HG03097 (cell line): Measurements from ENCODE around the gene MREG.
A peak's percentile ranks its signal among the peaks of the same experiment; 100 is the strongest.
"Not testable (repeated sequence)": the region's sequence is repeated elsewhere in the genome, so short reads cannot be mapped to it uniquely, and the experiment has no call there.

Source experiments
- ATAC-seq: cut with Tn5 transposase; IDR thresholded peaks from one replicate; pipeline ENCODE4 v1.9.1; 2021; ENCODE audit not compliant: unreplicated experiment, low FRiP score

The MREG gene

DNA sequence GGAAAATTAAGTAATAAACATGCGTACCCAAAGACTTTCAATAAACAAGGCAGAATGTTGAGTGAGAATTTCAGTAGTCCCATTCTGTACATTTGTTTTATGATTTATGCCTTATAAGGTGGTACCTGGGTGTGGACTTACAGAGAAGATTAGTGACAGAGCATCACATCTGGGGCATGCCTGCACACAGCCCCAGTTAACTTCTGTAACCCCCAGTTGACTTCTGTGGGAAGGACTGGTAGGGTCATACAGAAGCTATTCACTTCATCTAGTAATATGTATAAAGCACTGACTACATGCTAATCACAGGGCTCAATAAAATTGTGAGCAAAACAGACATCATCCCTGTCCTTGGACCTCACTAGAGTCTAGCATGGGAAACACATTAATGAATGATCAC is 16.1 kb downstream of the MREG start:
- ATAC-seq = no peak

DNA sequence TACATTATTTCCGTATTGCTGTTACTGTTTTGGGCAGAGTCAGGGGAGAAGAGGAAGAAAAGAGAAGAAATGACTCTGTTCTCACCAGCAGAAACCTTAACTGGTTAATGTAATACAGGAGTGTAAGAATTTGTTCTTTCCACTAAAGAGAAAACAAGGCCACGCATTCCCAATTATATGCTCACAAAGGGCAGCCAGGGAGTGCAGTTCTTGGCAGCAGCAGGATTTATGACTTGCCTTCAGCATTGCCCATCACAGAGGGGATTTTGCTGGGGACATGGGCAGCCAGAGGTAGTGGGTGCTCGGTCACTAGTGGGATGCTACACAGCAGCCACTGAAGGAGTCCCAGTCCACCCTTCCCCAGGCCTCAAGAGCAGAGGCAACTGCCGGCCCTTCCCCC is 18.4 kb downstream of the MREG start:
- ATAC-seq = no peak

DNA sequence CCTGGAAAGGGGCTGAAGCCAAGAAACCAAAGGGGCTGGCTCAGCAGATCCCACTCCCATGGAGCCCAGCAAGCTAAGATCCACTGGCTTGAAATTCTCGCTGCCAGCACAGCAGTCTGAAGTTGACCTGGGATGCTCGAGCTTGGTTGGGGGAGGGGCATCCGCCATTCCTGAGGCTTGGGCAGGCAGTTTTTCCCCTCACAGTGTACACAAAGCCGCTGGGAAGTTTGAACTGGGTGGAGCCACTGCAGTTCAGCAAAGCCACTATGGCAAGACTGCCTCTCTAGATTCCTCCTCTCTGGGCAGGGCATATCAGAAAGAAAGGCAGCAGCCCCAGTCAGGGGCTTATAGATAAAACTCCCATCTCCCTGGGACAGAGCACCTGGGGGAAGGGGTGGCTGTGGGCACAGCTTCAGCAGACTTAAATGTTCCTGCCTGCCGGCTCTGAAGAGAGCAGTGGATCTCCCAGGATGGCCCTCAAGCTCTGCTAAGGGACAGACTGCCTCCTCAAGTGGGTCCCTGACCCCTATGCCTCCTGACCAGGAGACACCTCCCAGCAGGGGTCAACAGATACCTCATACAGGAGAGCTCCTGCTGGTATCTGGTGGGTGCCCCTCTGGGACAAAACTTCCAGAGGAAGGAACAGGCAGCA is 24.7 kb downstream of the MREG start:
- ATAC-seq = not testable (repeated sequence)

DNA sequence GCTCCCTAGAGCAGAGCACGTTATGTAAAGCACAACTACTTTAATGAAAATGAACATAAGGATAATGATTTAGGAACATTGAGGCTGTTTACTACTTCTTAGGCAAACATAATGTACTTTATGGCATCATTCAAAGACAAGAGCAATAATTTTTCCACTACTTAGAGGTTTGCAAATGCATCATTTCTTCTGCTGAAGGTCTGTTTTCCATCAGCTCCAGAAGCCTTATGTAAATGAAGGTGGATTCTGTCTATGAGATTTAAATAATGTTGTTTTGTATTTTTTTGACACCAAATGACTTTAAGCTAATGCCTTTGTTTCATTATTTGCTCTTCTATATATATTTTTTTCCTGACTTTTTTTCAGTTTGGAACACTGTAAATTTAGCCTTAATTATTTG is 28.1 kb downstream of the MREG start:
- no peak for ATAC-seq

DNA sequence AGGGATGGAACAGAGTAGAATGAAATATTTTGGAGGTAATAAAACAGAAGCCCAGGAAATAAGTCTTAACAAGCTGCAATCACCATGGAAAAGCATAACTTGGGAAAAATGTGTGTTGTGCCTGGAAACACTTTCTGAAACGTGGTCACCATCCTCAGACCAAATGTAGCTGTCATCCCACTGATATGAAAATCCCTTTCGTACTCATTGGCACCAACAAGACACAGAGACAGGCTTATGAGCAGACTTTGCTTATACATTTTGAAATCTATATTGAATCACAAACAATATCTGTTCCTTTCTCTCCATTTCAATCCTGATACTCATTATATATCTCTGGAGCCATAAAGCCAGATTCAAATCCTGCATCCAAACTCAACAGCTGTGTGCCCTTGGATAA is 28.7 kb downstream of the MREG start:
- ATAC-seq = no peak

DNA sequence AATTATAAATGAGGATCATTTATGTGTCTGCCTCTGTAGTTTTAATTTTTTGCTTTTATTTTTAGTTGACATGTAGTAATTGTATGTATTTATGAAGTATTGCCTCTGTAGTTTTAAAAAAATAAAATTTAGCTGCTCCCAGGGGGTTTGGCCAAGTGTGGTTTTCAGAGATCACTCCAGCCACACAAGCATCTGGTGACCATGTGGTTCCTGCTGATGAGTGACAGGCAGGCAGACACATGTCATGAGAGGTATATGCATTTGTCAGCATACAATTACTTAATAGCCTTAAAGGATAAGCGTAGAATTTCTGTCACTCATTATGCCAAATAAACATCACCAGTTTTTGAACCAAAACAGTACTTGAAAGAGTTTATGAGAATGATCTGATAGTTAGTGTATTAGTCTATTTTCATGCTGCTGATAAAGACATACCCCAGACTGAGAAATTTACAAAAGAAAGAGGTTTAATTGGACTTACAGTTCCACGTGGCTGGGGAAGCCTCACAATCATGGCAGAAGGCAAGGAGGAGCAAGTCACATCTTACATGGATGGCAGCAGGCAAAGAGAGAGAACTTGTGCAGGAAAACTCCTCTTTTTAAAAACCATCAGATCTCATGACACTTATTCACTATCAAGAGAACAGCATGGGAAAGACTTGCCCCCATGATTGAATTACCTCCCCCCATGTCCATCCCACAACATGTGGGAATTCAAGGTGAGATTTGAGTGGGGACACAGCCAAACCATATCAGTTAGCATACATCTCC is 29.6 kb downstream of the MREG start:
- peak; percentile 53 for ATAC-seq

DNA sequence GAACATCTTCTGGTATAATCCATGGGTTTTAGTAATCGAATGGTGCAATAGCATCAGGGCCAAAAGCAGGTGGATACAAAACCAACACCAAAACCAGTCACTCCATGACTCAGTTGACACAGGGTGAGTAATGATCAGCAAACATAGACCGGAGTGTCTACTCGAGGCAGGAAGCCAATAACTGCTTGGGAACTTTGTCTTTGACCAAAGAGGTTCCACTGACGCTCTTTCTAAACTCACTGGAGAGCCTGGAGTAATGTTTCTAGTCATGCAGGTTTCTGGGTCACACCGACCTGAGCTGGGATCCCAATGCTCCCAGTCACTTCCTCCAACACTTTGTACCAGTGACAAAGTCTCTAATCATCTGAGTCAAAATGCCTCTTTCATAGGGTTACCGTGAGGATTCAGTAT is 30.9 kb downstream of the MREG start:
- ATAC-seq = peak; percentile 58

DNA sequence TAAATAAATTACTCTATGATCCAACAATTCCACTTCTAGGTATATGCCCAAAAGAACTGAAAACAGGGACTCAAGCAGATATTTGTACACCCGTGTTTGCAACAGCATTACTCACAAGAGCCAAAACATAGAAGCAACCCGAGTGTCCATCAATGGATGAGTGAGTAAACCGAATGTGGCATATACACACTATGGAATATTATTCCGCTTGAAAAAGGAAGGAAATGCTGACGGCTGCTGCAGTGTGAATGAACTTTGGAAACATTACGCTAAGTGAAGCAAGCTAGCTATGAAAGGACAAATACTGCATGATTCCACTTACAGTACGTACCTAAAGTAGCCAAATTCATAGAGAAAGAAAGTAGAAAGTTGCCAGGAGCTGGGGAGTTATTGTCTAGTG is 32.2 kb downstream of the MREG start:
- no peak for ATAC-seq

DNA sequence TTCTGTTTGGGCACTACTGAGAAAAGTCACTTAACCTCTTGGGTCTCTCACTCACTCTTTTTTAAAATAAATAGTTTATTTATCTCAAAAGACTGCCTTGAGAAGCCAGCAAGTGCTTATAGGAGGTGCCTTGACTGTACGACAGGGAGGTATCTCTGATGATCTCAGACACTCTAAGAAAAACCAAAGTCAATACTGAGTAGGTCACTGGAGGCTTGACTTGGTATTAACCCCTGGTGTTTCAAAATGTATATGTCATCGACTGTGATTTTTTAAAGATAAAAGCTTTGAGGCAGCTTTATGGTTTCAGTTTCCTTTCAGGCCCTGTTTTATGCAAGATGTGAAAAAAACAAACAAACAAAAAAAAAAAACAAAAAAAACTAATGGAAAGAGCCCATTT is 33.7 kb downstream of the MREG start:
- peak; percentile 50 for ATAC-seq

DNA sequence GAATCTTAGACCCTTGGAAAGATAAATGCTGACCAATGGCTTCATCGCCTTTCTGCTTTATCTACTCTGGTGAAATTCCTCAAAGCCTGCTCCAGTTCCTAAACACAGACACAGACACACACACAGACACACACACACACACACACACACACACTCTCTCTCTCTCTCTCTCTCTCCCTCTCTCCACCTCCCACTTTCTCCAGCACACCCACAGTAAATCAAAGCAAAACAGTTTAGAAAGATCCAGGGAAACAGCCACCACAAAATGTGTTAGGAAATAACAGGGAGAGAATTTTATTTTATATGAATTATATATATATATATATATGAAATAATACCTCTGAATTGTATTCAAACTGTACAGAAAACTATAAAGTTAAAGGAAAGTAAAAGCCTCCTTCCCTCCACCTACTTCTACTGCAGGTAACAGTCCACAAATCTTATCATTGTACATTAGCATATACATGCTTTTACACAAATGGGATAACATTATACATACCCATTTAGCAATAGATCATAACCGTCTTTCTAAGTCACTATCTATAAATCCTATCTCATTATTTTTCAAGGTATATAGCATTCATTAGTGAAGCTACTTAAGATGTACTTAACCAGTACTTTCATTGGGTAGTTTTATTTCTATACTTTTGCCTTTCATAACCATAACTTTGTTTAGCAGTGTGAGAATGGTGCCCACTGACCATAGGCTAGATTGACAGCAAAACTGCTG is 38.5 kb downstream of the MREG start:
- ATAC-seq = no peak

DNA sequence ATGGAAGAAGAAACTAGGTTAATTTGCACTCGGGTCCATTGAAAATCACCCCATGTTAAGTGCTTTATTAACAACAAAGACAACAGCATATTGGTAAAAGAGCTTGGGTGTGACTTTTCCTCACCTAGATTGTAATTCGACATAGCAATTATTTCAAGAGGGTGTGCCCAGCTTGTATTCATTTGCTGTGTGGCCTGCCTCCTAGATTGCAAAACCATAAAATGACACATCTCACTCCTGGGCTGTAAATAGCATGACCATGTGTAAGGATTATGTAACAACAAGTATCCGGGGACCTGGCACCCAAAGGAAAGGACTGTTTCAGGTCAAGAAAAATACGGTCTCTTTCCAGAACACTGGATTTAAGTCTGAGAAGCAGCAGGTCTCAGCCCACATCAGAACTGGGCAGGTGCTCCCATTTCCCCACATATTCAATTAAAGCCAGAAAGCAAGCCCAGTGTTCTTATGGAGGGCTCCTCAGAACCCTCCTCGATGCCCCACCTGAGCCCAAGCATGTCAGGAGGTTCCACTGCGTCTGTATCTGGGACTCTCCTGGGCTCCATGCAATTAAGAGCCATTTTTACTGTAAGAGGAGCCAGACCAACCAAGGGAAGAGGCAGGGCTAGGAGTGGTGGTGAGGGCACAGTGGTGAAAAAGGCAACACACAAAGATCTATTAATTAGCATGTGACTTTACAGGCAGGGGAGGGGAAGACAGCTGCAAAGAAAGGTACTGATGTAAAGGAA is 39.2 kb downstream of the MREG start:
- no peak for ATAC-seq

DNA sequence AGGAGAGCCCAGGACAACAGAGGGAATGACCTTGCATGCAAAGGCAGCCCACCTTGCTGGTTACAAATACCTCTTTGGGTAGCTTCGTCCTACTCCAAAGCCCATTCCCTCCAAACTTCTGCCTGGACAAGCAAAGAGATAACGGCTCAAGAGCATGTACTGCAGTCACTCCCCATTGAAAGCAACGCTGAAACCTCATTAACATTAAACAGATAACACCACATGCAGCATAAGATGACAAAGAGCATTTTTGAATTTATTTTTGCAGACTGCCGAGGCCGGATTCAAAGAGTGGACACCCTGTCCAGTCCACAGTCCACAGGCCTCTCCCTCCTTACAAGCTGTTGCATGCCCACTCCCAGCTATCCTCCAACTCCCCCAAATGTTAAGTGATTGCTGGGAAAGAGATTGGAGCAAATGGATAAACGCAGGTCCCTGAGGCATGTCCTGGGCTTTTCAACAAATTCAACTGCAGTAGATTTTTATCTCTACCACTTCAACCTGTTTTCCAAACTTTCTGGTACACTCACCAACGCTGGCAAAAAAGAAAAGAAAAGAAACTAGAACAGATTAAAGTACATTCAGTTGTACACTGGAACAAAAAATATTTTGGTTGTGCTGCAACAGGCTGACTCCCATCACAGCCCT is 40.1 kb downstream of the MREG start:
- ATAC-seq = no peak

DNA sequence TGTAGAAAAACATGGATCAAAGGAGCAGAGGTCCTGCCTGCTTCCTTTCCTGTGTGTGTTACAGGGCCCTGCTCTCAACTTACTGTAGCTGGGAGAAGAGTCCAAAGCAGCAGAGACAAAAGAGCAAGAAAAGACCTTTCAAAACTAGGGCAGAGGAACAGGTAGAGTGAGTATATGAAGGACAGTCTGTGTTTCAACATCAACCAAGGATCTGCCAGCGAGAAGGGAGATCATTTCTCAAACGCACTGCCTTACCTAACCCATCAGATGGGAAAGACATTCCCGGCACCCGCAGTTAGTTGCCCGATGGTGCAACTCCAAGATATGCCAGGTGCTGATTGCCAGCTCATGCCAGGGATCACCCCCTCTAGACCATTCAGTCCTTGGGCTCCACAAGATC is 41.7 kb downstream of the MREG start:
- ATAC-seq = no peak

DNA sequence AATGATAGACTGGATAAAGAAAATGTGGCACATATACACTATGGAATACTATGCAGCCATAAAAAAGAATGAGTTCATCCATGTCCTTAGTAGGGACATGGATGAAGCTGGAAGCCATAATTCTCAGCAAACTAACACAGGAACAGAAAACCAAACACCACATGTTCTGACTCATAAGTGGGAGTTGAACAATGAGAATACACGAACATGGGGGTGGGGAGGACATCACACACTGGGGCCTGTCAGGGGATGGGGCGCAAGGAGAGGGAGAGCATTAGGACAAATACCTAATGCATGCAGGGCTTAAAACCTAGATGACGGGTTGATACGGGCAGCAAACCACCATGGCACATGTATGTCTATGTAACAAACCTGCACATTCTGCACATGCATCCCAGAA is 42.5 kb downstream of the MREG start:
- ATAC-seq = not testable (repeated sequence)

DNA sequence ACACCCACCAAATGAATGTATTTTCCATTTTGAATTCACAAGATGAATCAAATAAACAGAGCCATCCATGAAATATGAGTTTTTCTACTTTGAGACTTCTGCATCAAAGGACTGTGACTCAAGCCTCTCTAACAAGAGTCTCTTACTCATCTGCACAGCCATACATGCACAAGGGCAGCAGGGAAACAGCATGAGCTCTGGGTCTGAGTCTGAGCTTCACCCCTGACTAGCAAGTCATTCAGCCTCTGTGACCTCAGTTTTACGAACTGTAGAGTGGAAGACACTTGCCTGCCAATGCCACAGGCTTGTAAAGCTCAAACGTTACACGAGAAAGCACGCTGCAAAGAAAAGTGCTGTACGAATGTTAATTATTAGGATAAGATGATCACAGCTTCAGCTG is 42.9 kb downstream of the MREG start:
- no peak for ATAC-seq

DNA sequence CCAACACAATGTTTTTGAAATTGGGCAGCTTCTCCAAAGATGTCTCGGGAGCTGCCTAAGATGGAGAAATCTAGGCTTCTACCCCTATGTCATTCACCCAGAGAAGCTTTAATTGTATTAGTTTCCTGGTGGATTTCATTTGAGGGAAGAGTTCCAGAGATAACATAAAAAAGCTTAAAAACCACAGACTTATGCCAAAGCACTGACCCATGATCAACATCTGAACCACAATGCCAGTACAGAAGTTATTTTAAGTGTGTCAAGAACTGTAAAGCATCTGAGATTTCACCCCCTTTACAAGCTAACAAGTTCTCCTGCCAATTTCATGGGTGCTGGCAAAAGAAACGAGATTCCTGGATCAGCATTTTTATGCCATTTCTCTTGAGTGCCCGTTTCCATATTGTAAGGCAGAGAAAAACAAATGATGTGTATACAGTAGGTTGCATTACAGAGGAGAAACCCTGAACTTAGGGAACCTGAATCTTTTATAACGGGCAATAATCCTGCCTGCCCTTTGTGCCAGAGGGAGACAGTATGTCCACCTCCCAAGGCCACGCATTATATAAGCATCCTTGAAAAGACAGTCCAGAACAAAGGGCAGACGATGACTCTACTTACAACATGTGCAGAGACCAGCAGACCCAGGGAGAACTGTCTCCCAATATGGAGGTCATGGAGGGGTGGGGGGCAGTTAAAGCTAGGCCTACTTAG is 44.1 kb downstream of the MREG start:
- no peak for ATAC-seq

DNA sequence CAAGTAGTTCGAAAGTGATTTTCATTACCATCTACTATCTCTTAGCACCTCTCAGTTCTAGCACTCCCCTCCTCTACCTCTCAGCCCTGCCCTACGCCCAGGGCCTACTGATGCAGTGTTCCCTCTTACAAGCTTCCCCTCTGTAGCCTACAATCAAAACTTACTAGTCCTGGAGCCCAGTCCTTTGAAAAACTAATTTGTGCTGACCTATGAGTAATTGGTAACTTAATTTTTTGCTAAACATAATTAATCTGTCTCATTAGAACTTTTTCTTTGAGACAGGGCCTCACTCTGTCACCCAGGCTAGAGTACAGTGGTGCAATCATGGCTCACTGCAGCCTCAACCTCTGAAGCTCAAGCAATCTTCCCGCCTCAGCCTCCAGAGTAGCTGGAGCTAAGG is 44.9 kb downstream of the MREG start:
- no peak for ATAC-seq

DNA sequence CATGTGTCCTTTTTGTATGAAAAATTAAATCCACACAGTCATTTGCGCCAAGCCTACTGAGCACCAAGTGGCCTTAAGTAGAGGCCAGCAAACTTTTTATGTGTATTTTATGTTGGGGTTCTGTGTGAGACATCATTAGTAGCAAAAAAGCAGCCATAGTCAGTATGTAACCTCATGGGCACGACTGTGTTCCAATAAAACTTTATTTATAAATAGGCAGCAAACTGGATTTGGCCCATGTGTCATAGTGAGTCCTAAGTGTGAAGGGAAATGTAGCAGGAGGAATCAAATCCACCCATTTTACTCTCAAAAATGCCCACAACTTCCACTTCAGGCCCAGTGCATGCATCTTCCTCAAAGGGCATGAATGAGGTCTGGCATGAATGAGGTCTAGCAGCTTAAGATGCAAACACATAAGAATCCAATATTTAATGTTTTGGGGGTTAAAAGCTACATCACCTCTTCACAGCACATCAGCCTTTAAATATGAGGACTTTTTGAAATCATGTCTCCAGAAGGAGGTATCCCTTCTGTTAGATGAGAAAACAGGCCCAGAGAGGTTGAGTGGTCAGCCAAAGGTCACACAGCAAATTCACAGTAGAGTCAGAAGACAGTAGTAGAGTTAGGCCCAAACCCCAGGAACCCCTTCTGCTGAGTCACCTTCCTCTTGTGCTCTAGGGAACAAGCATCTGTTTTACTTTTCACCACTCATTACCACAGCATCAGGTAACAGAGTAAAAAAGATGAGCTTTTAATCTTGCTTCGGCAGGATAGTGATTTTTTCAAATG is 45.6 kb downstream of the MREG start:
- no peak for ATAC-seq

DNA sequence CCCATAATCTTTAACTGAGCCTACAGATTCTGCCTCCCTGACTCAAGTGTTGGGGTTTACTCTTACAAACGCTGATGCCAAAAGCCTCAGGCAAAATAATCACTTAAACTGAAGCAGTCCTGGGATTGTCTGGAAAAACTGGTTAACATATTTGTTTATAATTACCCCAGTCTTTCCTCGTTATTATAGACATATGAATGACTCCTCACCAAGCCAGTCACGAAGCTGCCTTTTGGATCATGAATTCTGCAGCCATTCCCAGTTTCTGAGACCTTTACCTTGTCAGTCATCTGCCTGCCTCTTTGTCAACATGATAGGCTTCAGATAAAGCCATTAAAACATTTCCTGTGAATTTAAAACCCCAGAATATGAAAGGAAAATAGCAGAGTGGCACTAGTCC is 46.4 kb downstream of the MREG start:
- no peak for ATAC-seq
